Stimulated activated naive CD4-positive, alpha-beta T cell (primary cell): ENCODE data around the gene PCTP.

Experiments used
- DNase-seq, 6 experiments: peaks; one replicate each; lab custom pipeline; 2025; lab: John Stamatoyannopoulos, UW

PCTP gene

GRCh38 chr17:55757659-55758058 lies 6.8 kb downstream of the PCTP start:
- DNase-seq, result no peak

DNA sequence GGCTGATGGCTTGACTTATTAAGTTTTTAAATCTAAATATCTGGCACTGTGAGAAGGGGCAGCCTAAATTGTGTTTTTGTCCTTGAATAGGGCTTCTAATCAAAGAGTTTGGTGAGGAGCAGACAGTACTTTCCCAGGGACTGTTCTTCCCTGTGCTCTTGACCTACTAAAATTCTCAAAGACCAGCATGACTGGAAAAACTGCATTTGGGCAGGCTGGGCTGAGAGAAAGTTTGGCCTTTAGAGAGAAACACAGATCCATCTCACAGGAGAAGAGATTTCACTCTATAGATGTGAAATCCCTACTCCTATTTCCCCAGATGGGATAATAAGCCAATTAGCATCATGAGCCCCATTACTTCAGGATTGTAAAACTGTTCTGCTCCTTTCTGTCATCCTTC lies 7.3 kb downstream of the PCTP start:
- DNase-seq, result no peak

GRCh38 chr17:55760643-55761355 lies 9.9 kb downstream of the PCTP start:
- DNase-seq, result no peak

DNA sequence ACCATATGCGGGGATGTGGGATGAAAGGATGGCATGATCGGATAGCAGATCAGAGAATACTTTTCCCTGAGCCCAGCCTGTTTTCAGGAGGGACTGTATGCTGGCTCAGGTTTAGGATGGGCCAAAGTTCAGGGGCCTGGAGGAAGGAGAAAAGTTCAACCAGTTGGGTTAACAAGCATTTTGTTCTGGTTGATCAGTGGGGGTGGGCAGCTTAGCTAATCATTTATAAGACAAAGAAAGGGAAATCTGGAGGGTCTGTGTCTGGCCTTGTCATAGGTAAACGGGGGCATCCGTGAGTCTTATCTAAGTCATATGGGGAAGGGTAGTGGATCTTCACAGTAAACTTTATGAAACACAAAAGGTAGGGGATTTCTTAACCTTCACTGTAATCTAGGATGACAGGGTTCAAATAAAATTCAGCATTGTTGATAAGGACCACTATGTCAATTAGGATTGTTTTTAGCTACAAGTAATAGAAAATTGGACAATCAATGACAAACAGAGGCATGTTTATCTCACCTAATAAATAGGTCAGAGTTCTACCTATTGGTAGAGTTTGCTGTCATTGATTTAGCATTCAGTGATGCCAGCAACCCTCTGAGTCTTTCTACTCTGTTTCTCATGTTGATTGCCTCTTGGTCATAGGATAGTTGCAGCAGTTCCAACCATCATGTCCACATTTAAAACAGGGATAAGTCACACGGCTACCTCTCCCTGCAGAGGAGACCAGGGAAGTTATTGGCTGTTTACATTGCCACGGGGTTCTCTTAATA lies 11.4 kb downstream of the PCTP start:
- DNase-seq, result no peak

DNA sequence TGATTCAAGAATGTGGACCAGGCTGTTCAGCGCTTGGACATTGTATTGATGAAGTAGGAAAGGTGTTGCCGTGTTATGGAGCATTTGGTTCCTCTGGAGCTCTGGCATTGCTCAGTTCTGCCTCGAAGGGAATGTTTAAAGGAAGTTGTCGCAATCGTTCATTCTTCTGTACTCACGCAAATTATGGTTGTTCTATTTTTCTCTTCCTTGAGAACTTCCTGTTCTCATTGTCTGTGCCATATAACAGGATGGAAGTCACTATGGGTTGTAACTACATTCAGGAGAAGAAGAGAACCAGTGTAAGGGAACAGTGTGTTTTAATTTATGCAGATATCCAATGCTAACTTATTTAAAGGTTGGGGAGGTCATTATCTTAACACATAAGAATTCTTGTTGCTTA lies 13.0 kb downstream of the PCTP start:
- no peak for DNase-seq

DNA sequence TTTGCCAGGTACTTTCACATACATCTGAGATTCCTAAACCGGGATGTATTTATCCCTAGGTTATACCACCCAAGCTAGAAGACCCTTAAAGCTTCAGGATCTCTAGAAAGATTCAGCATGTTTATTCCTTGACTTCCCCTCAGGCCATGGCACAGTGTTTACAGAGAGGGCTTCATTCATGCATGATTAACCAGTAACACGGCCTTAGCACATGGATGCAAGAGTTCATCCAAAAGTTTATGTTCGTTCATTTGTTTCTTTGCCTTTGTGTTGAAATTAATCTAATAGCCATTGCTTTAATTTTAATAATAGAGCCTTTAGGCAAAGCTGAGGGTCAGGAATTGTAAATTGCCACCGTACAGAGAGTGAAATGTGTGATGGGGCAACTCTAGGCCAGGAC lies 13.8 kb downstream of the PCTP start:
- DNase-seq, result no peak

GRCh38 chr17:55765472-55765871 lies 14.6 kb downstream of the PCTP start:
- DNase-seq, result no peak

DNA sequence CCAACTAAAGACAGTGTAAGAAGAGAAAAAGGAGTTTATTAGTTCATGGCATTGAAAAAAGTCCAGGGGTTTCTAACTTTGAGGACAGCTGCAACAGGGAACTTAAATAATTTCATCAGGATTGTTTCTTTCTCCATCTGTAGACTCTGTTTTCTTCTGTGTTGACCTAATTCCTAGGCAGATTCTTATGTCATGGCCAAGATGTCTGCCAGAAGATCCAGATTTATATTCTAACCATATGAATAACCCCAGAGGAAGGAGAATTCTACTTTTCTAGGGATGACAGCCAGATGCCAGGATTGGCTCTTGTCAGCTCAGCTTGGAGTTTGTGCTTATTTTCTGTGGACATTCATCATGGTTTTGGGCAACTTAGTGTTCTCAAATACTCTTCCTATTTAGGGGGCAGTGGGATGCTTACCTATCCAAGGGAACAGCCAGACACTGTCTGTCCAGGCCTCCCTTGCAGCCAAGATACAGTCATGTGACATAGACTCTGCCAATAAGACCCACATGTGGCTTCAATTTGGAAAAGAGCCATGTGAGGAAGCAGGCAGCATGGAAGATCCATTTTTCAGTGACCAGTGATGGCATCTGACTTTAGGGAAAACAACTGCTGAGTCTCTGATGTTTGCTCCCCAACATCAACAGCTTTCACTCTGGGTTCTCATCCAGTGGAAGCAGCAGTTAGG lies 18.2 kb downstream of the PCTP start:
- DNase-seq, result no peak

DNA sequence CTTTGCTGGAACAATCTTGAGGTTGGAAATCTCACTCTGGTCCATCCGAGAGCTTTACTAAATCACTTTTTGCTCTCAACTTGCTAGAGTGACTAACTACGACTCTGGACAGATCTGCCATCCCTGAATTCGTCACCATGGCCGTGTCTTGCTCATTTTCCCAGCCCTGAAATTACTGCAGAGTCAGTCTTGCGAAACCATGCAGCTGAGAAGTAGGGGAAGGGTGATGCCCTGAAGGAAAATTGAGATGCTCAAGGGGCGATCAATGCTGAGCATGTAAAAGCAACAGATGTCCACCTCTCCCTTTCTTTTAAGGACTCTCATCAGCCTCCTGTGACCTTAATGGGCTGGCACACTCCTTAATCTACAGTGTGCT lies 18.8 kb downstream of the PCTP start:
- no peak for DNase-seq

DNA sequence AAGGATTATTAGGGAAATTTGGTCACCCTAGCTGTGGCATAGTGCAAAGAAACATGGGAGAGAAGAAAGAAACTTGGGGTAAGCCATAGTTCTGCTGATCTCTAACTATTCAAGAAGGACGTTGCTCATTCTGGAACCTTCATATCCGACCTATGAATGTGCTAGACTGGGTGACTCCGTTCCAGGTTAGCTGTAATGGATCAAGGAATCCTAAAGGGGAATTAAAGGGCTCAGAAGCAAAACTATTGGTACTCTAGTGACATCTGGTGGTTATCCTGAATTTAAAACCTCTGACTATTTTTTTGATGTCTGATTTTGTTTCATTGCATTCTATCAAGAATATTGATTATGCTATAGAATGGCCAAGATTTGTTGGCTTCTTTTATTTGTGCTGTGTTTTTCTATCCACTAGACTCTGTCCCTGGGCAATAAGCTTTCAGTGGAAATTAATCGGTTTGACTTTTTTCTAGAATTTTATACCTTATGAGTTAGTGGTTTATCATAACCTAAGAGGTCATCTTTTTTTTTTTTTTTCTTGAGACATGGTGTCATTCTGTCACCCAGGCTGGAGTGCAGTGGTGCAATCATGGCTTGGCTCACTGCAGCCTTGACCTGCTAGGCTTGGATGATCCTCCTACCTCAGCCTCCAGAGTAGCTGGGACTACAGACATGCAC lies 19.5 kb downstream of the PCTP start:
- no peak for DNase-seq

- DNase-seq, result no peak
Measured at GRCh38 chr17:55772086-55772485, 21.2 kb downstream of the PCTP start.

GRCh38 chr17:55773671-55774070 lies 22.8 kb downstream of the PCTP start:
- DNase-seq, result no peak

DNA sequence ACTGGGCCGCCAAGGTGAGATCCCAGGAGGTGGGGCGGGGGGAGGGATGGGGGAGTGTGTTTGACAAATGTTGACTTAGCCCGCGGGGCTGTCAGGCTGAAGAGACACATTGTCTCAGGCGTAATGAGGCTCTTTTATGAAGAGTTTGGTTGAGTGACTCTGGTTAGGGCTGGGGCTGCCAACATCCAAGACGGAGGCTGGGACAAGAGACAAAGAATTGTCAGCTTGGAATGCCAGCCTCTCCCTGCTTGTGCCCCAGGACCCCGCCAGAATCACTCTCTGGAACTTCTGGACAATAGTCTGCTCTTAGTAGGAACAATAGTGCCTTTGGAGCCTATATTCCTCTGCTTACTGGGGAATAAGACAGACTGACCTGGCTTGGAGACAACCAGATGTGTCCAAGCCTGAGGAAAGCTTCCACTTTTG lies 24.0 kb downstream of the PCTP start:
- DNase-seq, result no peak

GRCh38 chr17:55776271-55776670 lies 25.4 kb downstream of the PCTP start:
- no peak for DNase-seq

GRCh38 chr17:55777471-55777971 lies 26.7 kb downstream of the PCTP start:
- no peak for DNase-seq

- DNase-seq, result no peak
Measured at GRCh38 chr17:55778389-55779118, 27.7 kb downstream of the PCTP start.

DNA sequence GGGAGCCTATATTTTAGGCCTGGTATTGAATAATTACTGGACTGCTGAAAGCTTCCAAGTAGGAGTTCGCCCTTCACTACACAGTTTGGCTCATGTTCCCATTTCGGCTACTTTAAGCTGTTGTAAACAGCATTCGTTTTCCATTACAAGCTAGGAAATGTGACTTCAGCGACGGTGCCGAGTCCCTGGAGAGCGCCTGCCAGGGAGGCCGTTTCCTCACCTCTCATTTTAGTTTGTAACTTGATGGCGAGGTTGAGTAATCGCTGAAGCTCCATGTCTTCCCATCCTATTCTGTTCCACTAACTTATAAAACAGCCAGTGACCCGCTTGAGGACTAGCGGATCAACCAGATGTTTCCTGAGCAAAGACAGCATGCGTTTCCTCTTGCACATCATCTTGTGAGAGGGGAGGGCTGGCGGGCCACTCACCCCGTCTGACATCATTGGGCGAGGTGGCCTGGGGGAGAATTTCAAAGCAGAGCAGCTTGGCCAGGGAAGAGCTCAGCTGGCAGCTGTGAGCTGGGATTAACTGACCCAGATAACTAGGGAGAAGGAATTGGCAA lies 32.9 kb downstream of the PCTP start:
- no peak for DNase-seq

GRCh38 chr17:55784666-55785065 lies 33.8 kb downstream of the PCTP start:
- no peak for DNase-seq

GRCh38 chr17:55785181-55785580 lies 34.3 kb downstream of the PCTP start:
- no peak for DNase-seq

DNA sequence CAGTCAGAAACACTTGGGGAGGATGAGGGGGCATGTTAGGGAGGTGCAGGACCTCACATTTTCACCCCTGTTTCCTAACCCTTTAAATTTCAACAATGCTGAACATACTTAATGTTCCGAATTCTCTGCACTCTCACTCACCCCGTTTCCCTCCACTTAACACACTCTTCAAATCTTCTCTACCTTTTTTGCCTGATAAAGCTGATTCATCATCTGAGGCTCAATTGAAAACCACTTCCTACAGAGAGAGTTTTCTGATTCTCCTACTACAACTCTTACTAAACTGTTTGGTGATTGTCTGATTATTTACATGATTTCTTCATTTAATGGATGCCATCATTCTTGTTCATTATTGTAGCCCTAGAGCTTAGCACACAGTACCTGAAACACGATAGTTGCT lies 42.4 kb downstream of the PCTP start:
- no peak for DNase-seq

DNA sequence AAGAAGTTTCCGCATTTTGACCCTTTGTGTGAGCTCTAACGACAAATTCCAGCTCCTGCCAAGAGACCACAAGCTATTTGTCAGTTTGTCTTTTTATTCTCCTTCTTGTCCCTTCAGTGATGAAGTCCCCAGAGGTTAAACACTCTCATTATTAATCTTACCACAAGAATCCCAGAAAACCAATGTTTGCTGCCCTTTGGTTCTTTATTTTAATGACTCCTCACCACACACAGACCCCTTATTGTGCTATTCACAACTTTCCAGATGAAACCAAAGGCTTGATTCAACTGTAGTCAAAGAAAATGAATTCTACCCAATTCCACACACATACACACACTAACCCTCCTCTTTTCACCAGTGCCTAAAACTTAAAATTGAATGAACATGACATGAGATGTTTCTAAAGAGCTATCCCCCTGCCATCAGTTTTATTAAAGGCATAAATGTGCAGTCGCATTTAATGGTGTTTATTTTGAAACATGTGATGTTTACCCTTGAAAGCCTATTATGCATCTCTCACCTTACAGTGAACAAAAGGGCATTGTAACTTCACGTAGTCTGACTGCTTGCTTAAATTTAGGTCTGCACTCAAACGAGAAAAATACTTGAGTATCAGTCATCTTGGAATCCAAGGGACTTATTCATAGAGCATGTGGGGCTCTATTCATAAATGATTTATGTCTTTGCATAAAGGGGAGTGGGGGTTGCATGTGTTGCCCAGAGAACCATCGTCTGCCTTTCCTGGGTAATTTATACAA lies 44.1 kb downstream of the PCTP start:
- no peak for DNase-seq
